ENCODE results near the gene NEUROG2.
"Not testable (repeated sequence)": the region's sequence is repeated elsewhere in the genome, so short reads cannot be mapped to it uniquely, and the experiment has no call there.

NEUROG2 gene

GRCh38 chr4:112516066-112516470 lies at the start of gene NEUROG2:
NEUROG2 (minus strand) TSS chr4:112516180; CDS start chr4:112515475, 705 bp downstream.
- in situ Hi-C loops (cut with MboI; ENCODE audit: low sequenced_read_pairs) = no loop called here

GRCh38 chr4:112564706-112565270 lies 48.8 kb upstream of the NEUROG2 start:
- in situ Hi-C loops (cut with MboI; ENCODE audit: low sequenced_read_pairs) = no loop called here

GRCh38 chr4:112563431-112564200 lies 47.6 kb upstream of the NEUROG2 start:
- in situ Hi-C loops (cut with MboI; ENCODE audit: low sequenced_read_pairs) = no loop called here

GRCh38 chr4:112562254-112562879 lies 46.4 kb upstream of the NEUROG2 start:
- in situ Hi-C loops (cut with MboI; ENCODE audit: low sequenced_read_pairs) = no loop called here

- in situ Hi-C loops (cut with MboI; ENCODE audit: low sequenced_read_pairs) = no loop called here
Measured at GRCh38 chr4:112560084-112560483, 44.1 kb upstream of the NEUROG2 start.

GRCh38 chr4:112559053-112559452 lies 43.1 kb upstream of the NEUROG2 start:
- in situ Hi-C loops (cut with MboI; ENCODE audit: low sequenced_read_pairs) = no loop called here

GRCh38 chr4:112557676-112558411 lies 41.9 kb upstream of the NEUROG2 start:
- in situ Hi-C loops (cut with MboI; ENCODE audit: low sequenced_read_pairs) = no loop called here

GRCh38 chr4:112554271-112554670 lies 38.3 kb upstream of the NEUROG2 start:
- in situ Hi-C loops (cut with MboI; ENCODE audit: low sequenced_read_pairs) = not testable (repeated sequence)

- in situ Hi-C loops (cut with MboI; ENCODE audit: low sequenced_read_pairs) = no loop called here
Measured at GRCh38 chr4:112552668-112553067, 36.7 kb upstream of the NEUROG2 start.

GRCh38 chr4:112550728-112551127 lies 34.7 kb upstream of the NEUROG2 start:
- in situ Hi-C loops (cut with MboI; ENCODE audit: low sequenced_read_pairs) = no loop called here

- in situ Hi-C loops (cut with MboI; ENCODE audit: low sequenced_read_pairs) = no loop called here
Measured at GRCh38 chr4:112546476-112546875, 30.5 kb upstream of the NEUROG2 start.

- in situ Hi-C loops (cut with MboI; ENCODE audit: low sequenced_read_pairs) = no loop called here
Measured at GRCh38 chr4:112545346-112545745, 29.4 kb upstream of the NEUROG2 start.

- in situ Hi-C loops (cut with MboI; ENCODE audit: low sequenced_read_pairs) = no loop called here
Measured at GRCh38 chr4:112540695-112541094, 24.7 kb upstream of the NEUROG2 start.

GRCh38 chr4:112536123-112536522 lies 20.1 kb upstream of the NEUROG2 start:
- in situ Hi-C loops (cut with MboI; ENCODE audit: low sequenced_read_pairs) = no loop called here

GRCh38 chr4:112532267-112532666 lies 16.3 kb upstream of the NEUROG2 start:
- in situ Hi-C loops (cut with MboI; ENCODE audit: low sequenced_read_pairs) = no loop called here

- in situ Hi-C loops (cut with MboI; ENCODE audit: low sequenced_read_pairs) = no loop called here
Measured at GRCh38 chr4:112531146-112531545, 15.2 kb upstream of the NEUROG2 start.

GRCh38 chr4:112526061-112526460 lies 10.1 kb upstream of the NEUROG2 start:
- in situ Hi-C loops (cut with MboI; ENCODE audit: low sequenced_read_pairs) = no loop called here

GRCh38 chr4:112523764-112524505 lies 8.0 kb upstream of the NEUROG2 start:
- in situ Hi-C loops (cut with MboI; ENCODE audit: low sequenced_read_pairs) = no loop called here

- in situ Hi-C loops (cut with MboI; ENCODE audit: low sequenced_read_pairs) = no loop called here
Measured at GRCh38 chr4:112523008-112523721, 7.2 kb upstream of the NEUROG2 start.

GRCh38 chr4:112522431-112522830 lies 6.5 kb upstream of the NEUROG2 start:
- in situ Hi-C loops (cut with MboI; ENCODE audit: low sequenced_read_pairs) = not testable (repeated sequence)
